GM19467 (cell line): ENCODE data around the gene NEGR1.

Experiments used
- ATAC-seq: cut with Tn5 transposase; IDR thresholded peaks from one replicate; pipeline ENCODE4 v1.9.1; 2021; ENCODE audit warnings: mild to moderate bottlenecking, moderate library complexity; ENCODE audit not compliant: unreplicated experiment

NEGR1 gene

GRCh38 chr1:71649608-71650007 is 632.7 kb downstream of the NEGR1 start:
- ATAC-seq, result no peak

- ATAC-seq, result no peak
These were observed 634.6 kb downstream of the NEGR1 start for GRCh38 chr1:71647513-71648300.

- ATAC-seq, result no peak
These were observed 637.3 kb downstream of the NEGR1 start for GRCh38 chr1:71645015-71645414.

GRCh38 chr1:71641903-71642302 is 640.4 kb downstream of the NEGR1 start:
- ATAC-seq, result no peak

GRCh38 chr1:71640998-71641397 is 641.3 kb downstream of the NEGR1 start:
- no peak for ATAC-seq

- no peak for ATAC-seq
These were observed 642.2 kb downstream of the NEGR1 start for GRCh38 chr1:71640116-71640515.

- ATAC-seq, result no peak
These were observed 644.1 kb downstream of the NEGR1 start for GRCh38 chr1:71638081-71638766.

GRCh38 chr1:71635568-71635967 is 646.8 kb downstream of the NEGR1 start:
- ATAC-seq, result no peak

GRCh38 chr1:71634159-71634558 is 648.2 kb downstream of the NEGR1 start:
- no peak for ATAC-seq

GRCh38 chr1:71630073-71630472 is 652.3 kb downstream of the NEGR1 start:
- no peak for ATAC-seq

- no peak for ATAC-seq
These were observed 657.3 kb downstream of the NEGR1 start for GRCh38 chr1:71625004-71625403.

GRCh38 chr1:71623888-71624287 is 658.5 kb downstream of the NEGR1 start:
- no peak for ATAC-seq

GRCh38 chr1:71621785-71622184 is 660.6 kb downstream of the NEGR1 start:
- ATAC-seq, result no peak

GRCh38 chr1:71618766-71619530 is 663.4 kb downstream of the NEGR1 start:
- ATAC-seq, result no peak

GRCh38 chr1:71618191-71618590 is 664.1 kb downstream of the NEGR1 start:
- no peak for ATAC-seq

GRCh38 chr1:71610476-71610875 is 671.9 kb downstream of the NEGR1 start:
- no peak for ATAC-seq

GRCh38 chr1:71603044-71603776 is 679.1 kb downstream of the NEGR1 start:
- ATAC-seq, result no peak

- no peak for ATAC-seq
These were observed 682.3 kb downstream of the NEGR1 start for GRCh38 chr1:71600023-71600422.

- ATAC-seq, result no peak
These were observed 683.0 kb downstream of the NEGR1 start for GRCh38 chr1:71599306-71599705.

- no peak for ATAC-seq
These were observed 688.8 kb downstream of the NEGR1 start for GRCh38 chr1:71593523-71593922.
